Measurements from ENCODE around the gene CTNS.
A peak's percentile ranks its signal among the peaks of the same experiment; 100 is the strongest.

CTNS gene

DNA sequence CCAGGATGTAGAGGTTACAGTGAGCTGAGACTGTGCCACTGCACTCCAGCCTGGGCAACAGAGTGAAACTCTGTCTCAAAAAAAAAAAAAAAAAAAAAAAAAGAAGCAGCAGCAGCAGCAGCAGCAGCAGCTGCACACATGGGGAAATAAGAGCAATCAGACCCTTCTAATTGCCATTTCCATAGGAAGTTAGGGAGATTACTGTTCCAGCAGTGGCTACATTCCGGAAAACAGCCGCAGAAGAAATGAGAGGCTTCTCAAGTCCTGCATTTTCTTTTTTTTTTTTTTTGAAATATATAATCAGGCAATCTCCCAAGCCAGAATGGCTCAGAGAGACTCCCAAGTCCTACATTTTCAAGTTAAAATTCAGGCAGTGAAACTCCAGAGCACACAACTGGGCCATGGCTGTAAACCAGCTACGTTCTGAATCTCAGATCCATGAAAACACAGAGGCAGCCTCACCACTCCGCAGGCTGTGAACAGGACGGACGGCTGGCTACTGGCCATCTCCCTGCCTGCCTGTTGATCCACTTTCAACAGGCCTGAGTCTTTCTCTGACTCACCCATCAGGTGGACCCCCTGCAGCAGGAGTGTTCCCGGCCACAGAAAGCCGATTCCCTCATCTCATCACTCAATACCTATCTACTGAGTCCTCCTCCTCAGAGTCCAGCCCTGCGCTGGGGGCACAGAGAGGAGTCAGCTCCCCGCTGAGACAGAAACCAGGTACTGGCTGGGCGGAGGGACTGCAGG lies 42.3 kb upstream of the CTNS start:
- H3K4me3 ChIP-seq (replicated peaks; ENCODE audit: low read depth, low read length), result no peak overlapping the region
- peak; percentile 43 for DNase-seq (ENCODE audit: extremely low read depth, low read depth)
- TF ChIP-seq, protein P1, sequence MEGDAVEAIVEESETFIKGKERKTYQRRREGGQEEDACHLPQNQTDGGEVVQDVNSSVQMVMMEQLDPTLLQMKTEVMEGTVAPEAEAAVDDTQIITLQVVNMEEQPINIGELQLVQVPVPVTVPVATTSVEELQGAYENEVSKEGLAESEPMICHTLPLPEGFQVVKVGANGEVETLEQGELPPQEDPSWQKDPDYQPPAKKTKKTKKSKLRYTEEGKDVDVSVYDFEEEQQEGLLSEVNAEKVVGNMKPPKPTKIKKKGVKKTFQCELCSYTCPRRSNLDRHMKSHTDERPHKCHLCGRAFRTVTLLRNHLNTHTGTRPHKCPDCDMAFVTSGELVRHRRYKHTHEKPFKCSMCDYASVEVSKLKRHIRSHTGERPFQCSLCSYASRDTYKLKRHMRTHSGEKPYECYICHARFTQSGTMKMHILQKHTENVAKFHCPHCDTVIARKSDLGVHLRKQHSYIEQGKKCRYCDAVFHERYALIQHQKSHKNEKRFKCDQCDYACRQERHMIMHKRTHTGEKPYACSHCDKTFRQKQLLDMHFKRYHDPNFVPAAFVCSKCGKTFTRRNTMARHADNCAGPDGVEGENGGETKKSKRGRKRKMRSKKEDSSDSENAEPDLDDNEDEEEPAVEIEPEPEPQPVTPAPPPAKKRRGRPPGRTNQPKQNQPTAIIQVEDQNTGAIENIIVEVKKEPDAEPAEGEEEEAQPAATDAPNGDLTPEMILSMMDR (IDR thresholded peaks at IDR 0.05; ENCODE audit: low read depth, low read length, missing control alignments), result no peak

DNA sequence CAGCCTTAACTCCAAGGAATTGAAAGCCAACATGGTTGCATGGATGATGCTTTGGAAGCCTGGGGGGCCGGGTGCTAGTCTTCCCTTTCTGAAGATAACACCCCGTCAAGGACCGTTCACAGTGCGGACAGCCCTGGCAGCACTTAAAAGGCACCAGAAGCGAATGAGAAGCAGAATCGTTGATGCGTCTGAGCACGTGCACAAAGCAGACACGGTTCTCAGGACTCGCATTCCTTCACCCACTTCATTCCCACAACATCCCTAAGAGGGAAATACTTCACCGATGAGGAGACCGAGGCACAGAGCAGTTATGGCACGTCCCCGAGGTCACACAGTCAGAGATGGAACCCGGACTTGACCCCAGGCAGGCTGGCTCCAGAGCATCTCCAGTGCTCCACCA lies 41.6 kb upstream of the CTNS start:
- TF ChIP-seq, protein P1 (IDR thresholded peaks at IDR 0.05; ENCODE audit: low read depth, low read length, missing control alignments), result no peak
- no peak for DNase-seq (ENCODE audit: extremely low read depth, low read depth)
- no peak overlapping the region for H3K4me3 ChIP-seq (replicated peaks; ENCODE audit: low read depth, low read length)

DNA sequence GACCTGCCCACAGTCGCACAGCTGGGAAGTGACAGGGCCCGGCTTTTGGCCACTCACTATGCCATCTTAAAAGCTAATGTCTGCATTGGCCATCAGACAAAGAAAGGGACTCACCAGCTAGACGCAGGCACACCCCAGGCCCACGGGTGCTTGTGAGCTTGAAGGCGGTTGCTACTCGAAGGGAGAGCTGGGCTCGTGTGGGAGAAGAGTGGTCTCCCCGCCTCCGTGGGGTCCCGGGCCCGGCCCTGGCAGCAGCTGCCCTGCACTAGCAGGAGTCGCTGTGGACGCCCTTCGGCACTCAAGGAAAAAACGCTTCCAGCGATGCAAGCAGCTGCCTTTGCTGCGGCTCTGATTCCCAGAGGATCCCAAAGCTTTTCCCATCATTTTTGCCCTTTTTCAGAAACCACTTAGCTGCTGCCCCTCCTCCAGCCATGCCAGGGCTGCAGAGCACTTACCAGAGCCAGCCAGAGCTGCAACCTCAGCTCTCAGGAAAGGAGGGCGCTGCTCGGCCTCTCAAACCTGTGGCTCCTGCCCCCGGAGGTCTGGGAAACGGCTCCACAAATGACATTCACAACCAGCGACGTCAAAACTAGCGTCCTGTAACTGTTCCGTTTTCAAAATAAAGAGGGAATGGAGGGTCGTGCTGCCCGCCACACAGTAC lies 39.6 kb upstream of the CTNS start:
- H3K4me3 ChIP-seq (replicated peaks; ENCODE audit: low read depth, low read length), result no peak overlapping the region
- TF ChIP-seq, protein P1 (IDR thresholded peaks at IDR 0.05; ENCODE audit: low read depth, low read length, missing control alignments), result no peak
- DNase-seq (ENCODE audit: extremely low read depth, low read depth), result no peak

DNA sequence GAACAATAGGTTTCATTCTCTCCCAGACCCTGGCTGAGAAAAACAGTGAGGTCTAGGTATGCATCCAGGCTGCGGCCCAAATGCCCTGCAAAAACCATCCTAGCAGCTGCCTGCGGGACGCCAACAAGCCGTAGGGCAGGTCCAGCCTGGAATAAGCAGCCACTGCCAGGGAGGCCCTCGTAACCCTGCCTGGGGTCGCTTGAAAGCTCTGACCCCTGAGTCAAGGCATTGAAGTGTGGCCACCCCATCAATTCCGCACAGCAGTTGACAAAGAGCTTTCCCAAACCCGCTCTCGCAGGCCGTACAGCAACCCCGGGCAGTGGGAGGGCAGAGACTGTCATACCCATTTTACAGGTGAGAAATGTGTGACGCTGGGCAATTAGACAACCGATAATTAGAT lies 38.5 kb upstream of the CTNS start:
- TF ChIP-seq, protein P1 (IDR thresholded peaks at IDR 0.05; ENCODE audit: low read depth, low read length, missing control alignments), result no peak
- no peak for DNase-seq (ENCODE audit: extremely low read depth, low read depth)
- no peak overlapping the region for H3K4me3 ChIP-seq (replicated peaks; ENCODE audit: low read depth, low read length)

DNA sequence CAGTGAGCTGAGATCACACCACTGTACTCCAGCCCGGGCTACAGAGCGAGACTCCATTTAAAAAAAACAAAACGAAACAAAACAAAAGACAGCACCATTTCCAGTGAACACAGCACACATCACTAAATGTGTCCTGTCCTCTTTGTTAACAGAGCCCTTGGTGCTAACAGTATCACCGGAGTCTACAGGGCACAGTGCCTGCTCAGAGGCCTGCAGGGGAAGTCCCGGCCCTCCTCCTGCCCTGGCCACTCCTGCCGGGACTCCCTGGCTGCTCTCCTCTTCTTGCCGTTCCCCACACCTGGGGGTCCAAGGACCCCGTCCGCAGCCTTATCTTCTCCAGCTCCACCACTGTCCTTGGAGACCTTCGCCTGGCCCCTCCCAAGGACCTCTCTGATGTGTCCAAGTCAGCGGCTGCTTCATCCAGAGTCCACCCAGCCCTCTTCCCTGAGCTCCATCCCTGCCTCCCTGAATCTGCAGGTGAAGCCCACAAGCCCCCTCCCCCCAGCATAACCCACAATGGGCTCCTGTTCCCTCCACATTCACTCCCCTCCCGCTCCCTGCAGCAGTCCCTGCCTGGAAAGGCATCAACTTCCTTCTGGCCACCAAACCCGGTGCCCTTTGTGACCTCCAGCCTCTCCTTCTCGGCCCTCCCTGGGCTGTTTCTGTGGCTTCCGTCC lies 35.9 kb upstream of the CTNS start:
- DNase-seq (ENCODE audit: extremely low read depth, low read depth), result no peak
- TF ChIP-seq, protein P1 (IDR thresholded peaks at IDR 0.05; ENCODE audit: low read depth, low read length, missing control alignments), result no peak
- no peak overlapping the region for H3K4me3 ChIP-seq (replicated peaks; ENCODE audit: low read depth, low read length)

DNA sequence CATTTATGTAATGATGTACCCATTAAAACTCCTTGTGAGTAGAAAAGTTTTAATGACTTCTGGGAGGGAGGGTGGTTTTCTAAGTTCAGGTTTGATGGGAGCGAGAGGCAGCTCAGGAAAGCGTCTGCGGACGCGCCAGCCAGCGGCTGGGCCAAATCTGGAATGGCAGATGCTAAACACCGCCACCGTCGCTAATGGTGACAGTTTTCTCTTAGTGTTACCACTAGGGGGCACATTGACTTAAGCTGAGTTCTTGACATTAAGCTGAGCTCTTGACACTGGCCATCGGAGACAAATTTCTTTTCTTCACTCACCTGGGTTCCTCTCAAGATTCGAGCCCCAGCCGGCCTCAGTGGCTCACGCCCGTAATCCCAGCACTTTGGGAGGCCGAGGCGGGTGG lies 34.1 kb upstream of the CTNS start:
- DNase-seq (ENCODE audit: extremely low read depth, low read depth), result no peak
- TF ChIP-seq, protein P1 (IDR thresholded peaks at IDR 0.05; ENCODE audit: low read depth, low read length, missing control alignments), result peak; percentile 36
- no peak overlapping the region for H3K4me3 ChIP-seq (replicated peaks; ENCODE audit: low read depth, low read length)
